ENCODE results near the gene BCL7B.
"Not testable (repeated sequence)": the region's sequence is repeated elsewhere in the genome, so short reads cannot be mapped to it uniquely, and the experiment has no call there.

The BCL7B gene

DNA sequence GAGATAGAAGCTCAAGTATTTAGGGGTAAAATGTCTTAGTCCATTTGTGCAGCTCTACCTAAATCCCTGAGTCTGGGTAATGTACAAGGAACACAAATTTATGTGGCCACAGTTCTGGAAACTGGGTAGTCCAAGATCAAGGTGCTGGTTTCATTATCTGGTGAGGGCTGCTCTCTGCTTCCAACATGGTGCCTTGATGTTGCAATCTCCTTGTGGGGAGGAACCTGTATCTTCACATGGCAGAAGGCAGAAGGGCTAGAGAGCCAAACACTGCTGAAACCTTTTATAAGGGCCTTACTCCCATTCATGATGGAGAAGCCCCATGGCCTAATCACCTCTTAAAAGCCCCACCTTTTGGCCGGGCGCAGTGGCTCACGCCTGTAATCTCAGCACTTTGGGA, 26.7 kb downstream of the BCL7B start:
- TF ChIP-seq MYC (IDR thresholded peaks at IDR 0.05; ENCODE audit: low read depth, low read length) (no peak), POLR2A (IDR thresholded peaks at IDR 0.05; ENCODE audit: extremely low read depth, insufficient read length) (no peak)
- TF ChIP-seq, protein P1, sequence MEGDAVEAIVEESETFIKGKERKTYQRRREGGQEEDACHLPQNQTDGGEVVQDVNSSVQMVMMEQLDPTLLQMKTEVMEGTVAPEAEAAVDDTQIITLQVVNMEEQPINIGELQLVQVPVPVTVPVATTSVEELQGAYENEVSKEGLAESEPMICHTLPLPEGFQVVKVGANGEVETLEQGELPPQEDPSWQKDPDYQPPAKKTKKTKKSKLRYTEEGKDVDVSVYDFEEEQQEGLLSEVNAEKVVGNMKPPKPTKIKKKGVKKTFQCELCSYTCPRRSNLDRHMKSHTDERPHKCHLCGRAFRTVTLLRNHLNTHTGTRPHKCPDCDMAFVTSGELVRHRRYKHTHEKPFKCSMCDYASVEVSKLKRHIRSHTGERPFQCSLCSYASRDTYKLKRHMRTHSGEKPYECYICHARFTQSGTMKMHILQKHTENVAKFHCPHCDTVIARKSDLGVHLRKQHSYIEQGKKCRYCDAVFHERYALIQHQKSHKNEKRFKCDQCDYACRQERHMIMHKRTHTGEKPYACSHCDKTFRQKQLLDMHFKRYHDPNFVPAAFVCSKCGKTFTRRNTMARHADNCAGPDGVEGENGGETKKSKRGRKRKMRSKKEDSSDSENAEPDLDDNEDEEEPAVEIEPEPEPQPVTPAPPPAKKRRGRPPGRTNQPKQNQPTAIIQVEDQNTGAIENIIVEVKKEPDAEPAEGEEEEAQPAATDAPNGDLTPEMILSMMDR (IDR thresholded peaks at IDR 0.05; ENCODE audit: low read depth, low read length), result no peak
- TF ChIP-seq, protein P2, sequence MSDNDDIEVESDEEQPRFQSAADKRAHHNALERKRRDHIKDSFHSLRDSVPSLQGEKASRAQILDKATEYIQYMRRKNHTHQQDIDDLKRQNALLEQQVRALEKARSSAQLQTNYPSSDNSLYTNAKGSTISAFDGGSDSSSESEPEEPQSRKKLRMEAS (IDR thresholded peaks at IDR 0.05; ENCODE audit: low read depth, low read length), result no peak

DNA sequence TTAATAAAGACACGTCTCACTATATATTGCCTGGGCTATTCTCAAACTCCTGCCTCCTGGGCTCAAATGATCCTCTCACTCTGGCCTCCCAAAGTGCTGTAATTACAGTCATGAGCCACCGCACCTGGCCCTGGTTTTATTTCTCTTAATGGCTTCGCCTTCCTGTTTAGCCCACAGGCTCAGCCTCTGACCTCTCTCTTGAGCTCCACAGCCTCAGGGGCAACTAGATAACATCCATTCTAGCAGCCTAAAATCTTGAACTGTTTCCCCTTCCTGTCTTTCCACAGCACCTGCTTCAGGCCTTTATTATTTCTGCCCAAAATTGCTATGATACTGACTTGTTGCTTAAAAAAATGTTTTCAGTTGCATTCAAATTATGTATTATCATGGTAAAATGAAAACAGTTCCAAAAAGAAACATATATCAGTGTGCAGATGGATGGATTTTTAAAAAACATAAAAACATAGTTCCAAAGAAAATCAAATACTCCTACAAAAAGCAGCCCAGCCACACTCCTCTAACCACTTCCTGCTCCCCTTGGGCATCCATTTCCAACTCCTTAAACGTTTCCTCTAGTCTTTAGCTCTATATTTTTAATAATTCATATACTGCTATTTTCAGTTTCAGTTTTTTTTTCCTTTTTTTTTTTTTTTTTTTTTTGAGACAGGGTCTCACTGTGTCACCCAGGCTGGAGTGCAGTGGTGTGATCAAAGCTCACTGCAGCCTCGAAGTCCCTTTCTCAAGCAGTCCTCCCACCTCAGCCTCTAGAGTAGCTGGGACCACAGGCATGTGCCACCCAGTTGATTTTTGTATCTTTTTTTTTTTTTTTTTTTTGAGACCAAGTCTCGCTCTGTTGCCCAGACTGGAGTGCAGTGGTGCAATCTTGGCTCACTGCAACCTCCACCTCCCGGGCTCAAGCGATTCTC, 30.3 kb downstream of the BCL7B start:
- H3K4me3 ChIP-seq (ENCODE audit: low read depth, low read length), result no peak overlapping the region
- peak; percentile 77 for DNase-seq (ENCODE audit: low read depth)
- TF ChIP-seq MYC (IDR thresholded peaks at IDR 0.05; ENCODE audit: low read depth, low read length), result no peak
- no peak for TF ChIP-seq POLR2A (IDR thresholded peaks at IDR 0.05; ENCODE audit: extremely low read depth, insufficient read length)
- TF ChIP-seq, protein P2 (IDR thresholded peaks at IDR 0.05; ENCODE audit: low read depth, low read length), result peak; percentile 23; the same call in 1 of the 2 replicates
- TF ChIP-seq, protein P1 (IDR thresholded peaks at IDR 0.05; ENCODE audit: low read depth, low read length), result no peak

More for the DNA sequence above, 26.7 kb downstream of the BCL7B start:
- H3K4me3 ChIP-seq (ENCODE audit: low read depth, low read length), result no peak overlapping the region
- peak; percentile 67 for DNase-seq (ENCODE audit: low read depth)

DNA sequence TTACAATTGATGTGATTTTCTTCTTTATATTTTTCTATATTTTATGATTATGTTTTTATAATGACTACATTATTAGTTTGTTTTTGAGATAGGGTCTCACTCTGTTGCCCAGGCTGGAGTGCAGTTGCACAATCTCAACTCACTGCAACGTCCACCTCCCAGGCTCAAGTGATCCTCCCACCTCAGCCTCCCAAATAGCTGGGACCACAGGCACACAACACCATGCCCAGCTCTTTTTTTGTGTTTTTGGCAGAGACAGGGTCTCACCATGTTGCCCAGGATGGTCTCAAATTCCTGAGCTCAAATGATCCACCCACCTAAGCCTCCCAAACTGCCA, 31.4 kb downstream of the BCL7B start:
- H3K4me3 ChIP-seq (ENCODE audit: low read depth, low read length); DNase-seq (ENCODE audit: low read depth): not testable (repeated sequence)

DNA sequence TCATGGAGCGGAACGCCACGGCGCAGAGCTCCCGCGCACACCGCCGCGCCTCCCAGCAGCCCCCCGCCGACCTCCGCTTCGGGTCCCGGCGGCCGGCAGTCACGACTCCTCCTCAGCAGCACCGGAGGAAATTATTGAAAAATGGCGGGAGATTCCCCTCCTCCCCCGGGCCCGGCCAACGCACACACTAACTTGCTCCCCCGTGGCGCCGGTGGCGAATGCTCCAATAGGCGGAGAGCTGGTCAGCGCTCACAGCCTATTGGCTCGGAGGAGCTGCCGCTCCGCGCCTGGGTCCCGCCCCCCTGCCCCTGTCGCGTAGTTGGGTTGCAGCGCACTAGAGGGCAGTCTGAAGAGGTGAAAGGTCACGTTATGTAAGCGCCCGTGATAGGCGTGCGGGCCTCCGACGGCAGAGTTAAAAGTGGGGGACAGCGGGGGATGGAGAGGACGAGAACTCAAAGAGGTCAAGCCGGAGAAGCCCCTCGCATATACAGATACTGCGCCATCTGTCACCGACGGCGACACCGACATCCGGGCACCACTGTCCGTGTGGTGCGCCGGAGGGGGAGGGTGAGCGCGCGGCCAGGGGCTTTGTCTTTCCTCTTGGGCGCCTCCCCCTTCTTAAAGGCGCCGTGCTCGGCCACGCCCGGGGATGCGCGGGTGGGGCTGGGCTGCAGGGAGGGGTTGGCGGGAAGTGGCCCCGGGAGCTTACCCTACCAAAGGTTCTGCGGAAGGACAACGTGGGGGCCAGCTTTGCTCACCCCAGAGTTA, 35.2 kb downstream of the BCL7B start, which contains the start of gene BAZ1B:
Gene BAZ1B, minus strand, starts transcription at position 189 of the 768 bp plus-strand sequence. CDS start 360 bp downstream, outside the sequence.
- peak within 1 kb of the TSS; percentile 86 for H3K4me3 ChIP-seq (ENCODE audit: low read depth, low read length)
- DNase-seq (ENCODE audit: low read depth), result peak; percentile 100
- TF ChIP-seq, protein P1 (IDR thresholded peaks at IDR 0.05; ENCODE audit: low read depth, low read length), result no peak
- TF ChIP-seq, protein P2 (IDR thresholded peaks at IDR 0.05; ENCODE audit: low read depth, low read length), result peak; percentile 51
- peak; percentile 53 for TF ChIP-seq MYC (IDR thresholded peaks at IDR 0.05; ENCODE audit: low read depth, low read length)
- TF ChIP-seq POLR2A (IDR thresholded peaks at IDR 0.05; ENCODE audit: extremely low read depth, insufficient read length), result peak; percentile 82

DNA sequence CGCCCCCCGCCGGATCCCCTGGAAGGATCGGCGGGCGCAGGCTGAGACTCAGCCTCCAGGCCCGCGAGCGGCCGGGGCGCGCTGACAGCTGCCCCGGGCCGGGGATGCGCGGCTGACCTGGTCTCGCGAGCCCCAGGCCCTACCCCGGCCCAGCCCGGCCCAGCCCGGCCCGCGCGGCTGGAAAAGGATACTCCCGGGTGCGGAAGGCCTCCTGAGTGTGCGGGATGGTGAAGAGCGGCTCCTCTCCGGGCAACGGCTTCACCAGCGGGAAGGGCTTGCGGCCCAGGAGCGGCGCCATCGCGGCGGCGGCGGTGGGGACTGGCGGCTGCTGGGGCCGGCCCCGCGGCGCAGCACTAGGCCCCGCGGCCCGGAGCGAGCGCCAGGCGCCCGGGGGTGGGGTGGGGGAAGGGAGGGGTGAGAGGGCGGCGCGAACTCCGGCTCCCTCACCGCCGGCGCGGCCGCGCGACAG, 35.8 kb downstream of the BCL7B start:
- TF ChIP-seq, protein P2 (IDR thresholded peaks at IDR 0.05; ENCODE audit: low read depth, low read length), result no peak
- TF ChIP-seq, protein P1 (IDR thresholded peaks at IDR 0.05; ENCODE audit: low read depth, low read length), result no peak
- TF ChIP-seq MYC (IDR thresholded peaks at IDR 0.05; ENCODE audit: low read depth, low read length) (no peak), POLR2A (IDR thresholded peaks at IDR 0.05; ENCODE audit: extremely low read depth, insufficient read length) (no peak)
- DNase-seq (ENCODE audit: low read depth), result no peak
- peak overlapping the region; percentile 86 for H3K4me3 ChIP-seq (ENCODE audit: low read depth, low read length)
